Subcutaneous adipose tissue (tissue), 4 donors: ENCODE results near the gene HOXB1. TPM values are rescaled to one million over a fixed set of nuclear protein-coding genes. Genes with fewer than 3 reads are reported as not detected.

Experiments used
- total RNA-seq, 4 donors: library from RNA; depleted of rRNA; stranded (reverse); fragments of >200 nt; gene quantifications; one replicate each; pipeline ENCODE4 v1.1.0, GENCODE V29; 2016
- TF ChIP-seq, protein P1 (sequence below): fragments of 450-650 bp; IDR thresholded peaks from one replicate; pipeline ENCODE4 v1.5.1; 2016; ENCODE audit warnings: low read depth, mild to moderate bottlenecking, control low read depth, antibody characterized with exemption, moderate library complexity

The HOXB1 gene
- total RNA-seq, 4 donors from 2014 or later: not detected

DNA sequence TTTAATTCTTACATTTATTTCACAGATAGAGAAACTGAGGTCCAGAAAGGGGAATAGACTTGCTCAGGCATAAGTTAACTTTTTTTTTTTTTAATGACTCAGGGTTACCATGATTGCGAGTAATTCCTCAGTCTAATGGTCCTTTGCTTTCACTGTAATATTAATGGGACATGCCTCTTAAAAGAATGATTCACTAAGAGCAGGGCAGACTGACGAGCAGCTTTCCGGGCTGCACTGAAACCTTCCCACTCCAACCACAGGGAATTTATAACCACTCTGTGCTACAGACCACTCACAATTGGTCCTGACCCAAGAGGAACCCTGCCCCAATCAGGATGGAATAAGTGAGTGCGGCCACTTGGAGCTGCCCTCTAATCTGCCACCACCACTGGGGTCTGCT lies 8.4 kb upstream of the HOXB1 start:
- TF ChIP-seq, protein P1, sequence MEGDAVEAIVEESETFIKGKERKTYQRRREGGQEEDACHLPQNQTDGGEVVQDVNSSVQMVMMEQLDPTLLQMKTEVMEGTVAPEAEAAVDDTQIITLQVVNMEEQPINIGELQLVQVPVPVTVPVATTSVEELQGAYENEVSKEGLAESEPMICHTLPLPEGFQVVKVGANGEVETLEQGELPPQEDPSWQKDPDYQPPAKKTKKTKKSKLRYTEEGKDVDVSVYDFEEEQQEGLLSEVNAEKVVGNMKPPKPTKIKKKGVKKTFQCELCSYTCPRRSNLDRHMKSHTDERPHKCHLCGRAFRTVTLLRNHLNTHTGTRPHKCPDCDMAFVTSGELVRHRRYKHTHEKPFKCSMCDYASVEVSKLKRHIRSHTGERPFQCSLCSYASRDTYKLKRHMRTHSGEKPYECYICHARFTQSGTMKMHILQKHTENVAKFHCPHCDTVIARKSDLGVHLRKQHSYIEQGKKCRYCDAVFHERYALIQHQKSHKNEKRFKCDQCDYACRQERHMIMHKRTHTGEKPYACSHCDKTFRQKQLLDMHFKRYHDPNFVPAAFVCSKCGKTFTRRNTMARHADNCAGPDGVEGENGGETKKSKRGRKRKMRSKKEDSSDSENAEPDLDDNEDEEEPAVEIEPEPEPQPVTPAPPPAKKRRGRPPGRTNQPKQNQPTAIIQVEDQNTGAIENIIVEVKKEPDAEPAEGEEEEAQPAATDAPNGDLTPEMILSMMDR: no peak

DNA sequence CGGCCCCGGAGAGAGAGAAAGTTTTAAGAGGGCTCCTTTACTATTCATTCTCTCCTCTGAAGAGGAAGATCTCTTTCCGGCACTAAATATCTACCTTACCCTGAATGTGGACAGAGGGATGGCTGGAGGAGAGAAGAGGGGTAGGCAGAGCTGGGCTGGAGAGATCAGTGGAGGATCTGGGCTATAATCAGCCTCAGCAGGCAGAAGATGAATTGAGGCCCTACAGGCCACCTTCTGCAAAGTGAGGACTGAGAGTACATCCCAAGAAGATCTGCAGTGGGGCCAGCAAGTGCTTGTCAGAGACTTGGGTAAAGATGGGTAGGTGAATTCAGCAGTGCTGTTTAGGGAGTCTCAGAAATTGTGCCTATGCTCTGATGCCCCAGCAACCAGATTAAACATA lies 6.5 kb upstream of the HOXB1 start:
- TF ChIP-seq, protein P1: no peak

DNA sequence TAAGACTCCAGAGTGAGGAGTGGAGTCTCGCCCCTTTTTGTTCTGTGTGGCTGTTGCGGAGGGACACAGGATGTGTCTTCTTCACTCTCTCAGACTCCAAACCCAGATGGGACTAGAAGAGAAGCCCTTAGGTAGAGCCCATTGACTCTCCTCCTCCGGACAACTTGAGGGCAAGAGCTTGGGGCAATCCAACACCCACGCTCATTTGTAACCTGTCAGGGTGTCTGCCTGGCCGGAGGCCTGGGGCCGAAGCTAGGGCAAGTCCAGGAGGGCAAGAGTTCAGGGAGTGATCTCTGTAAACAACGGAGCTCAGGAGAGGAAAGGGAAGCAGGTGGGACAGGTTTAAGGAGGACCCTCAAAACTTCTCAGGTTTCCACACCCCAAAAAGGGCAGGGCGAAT lies 1.4 kb upstream of the HOXB1 start:
- TF ChIP-seq, protein P1: no peak

DNA sequence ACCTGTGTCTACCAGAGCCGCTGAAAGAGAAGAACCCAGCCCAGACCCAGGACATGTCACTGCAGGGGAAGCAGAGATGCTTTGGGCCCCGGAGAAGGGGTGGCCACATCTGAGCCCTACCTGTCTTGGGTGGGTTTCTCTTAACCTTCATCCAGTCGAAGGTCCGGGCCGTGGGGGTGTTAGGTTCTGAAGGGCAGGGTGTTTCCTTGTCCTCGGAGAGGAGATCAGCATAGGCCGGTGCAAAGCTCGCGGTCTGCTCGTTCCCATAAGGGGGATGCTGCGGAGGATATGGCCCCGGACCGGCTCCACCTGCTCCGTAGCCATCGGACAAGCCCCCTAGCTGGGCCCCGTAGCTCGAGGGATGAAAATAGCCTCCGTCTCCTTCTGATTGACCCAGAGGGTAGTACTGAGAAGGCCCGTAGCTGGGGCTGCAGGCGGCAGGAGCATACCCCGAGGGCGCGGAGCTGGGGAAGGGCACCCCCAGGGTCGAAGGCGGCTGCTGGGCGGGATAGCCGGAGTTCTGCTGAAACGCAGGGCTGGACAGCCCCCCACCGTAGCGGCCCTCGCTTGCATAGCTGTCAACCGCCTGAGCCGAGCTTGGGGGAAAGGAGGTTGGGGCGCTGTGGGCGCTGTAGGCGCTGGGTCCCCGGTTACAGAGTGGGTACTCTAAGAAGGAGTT lies 464 bp downstream of the HOXB1 start:
- TF ChIP-seq, protein P1: no peak

DNA sequence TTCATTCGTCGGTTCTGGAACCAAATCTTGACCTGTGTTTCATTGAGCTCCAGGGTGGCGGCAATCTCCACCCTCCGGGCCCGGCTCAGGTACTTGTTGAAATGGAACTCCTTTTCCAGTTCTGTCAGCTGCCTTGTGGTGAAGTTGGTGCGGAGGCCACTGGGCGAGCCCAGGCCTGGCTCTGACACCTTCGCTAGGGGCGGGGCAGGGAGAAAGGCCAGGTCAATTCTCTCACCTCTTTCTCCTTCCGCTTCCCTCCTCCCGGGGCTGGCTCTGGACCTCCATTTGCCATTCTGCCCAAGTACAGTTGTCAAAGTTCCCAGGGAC lies 1.2 kb downstream of the HOXB1 start:
- TF ChIP-seq, protein P1: no peak

DNA sequence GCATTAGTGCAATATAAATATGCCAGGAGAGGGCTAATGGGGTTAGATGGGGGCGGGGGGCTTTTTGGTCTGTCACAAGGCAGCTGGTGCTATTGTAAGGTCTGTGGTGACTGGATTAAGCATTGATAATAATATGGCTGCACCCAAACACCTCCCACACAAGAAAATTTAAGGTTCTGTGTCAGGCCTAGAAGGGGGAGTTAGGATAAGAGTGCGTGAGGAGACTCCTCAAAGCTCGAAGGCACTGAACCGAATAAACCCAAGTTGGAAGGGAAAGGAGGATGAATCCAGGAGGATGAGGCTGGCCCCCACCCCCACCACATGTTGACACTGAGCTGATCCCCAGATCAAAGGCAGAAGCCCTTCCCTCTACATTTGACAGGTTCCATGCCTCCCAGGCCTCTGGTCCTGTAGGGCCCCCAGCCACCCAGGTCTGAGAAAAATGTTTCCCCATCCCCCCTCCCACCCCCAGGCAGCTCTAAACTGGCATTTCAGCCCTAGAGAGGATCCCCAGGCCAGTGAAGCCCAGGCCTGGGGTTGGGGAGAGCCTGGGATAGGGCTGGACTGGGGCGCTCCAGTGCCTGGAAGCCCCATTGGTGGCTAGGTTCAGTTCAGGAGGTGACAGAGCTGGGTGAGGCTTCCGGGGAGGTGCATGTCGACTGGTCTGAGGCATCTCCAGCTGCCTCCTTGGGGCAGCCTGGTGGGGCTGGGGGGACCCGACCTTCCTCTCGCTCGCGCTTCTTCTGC lies 1.7 kb downstream of the HOXB1 start:
- TF ChIP-seq, protein P1: no peak

DNA sequence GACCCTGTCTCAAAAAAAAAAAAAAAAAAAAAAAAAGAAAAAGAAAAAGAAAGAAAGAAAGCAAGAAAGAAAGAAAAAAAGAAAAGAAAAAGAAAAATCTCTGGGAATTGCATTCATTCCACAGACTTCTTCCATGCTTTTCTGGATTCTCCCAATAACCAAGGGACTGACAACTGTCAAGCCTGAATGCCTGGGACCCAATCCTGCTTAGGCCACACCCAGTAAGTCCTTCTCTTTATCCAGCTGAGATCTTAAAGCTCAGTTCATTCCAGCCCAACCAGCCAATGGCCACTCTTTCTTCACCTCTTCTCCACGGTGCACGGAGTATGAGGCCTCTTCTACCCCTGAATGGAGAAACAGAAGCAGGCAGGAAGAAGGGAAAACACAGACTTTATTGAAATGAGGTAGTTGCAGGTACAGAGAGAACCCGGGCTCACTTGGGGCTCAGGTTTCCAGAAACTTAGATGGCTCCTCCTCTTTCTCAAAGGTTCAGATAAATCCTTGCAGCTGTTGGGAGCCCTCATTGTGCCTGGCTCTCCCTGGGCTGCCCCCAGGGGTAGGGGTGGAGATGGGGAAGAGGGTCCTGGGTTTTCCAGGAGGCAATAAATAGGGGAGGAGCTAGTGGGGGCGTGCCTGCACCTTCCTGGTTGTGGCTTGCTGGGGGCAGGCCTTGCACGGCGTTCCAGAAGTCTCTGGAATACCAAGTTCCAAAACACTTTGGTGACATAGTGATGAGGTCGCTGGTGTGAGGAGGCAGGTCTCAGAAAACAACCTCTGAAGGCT lies 2.5 kb downstream of the HOXB1 start:
- TF ChIP-seq, protein P1: no peak
